Measurements from ENCODE around the gene KRTAP19-6. TPM values are rescaled to one million over a fixed set of nuclear protein-coding genes. Genes with fewer than 3 reads are reported as not detected.

Gene KRTAP19-6
- total RNA-seq, 1 experiment from 2014 or later = not detected

GRCh38 chr21:30567617-30568016 lies 26.0 kb upstream of the KRTAP19-6 start:
- ChIA-PET RAD21 (ENCODE audit: low non-redundant PET in 1 of 2, low total read pairs in 2 of 2, uncharacterized antibody in 2 of 2, unreplicated experiment in 2 of 2) (no interaction called here), POLR2A (no interaction called here), CTCF (no interaction called here)
- no peak for DNase-seq (ENCODE audit: low read depth, low spot score)
- Histone ChIP-seq H3K27ac (ENCODE audit: low read depth, low read length) (no peak overlapping the region), H3K36me3 (ENCODE audit: control insufficient read depth in 1 of 2, insufficient read depth in 2 of 2, low read length in 2 of 2) (no peaks in the 10 kb centered on the region), H2AFZ (ENCODE audit: low read depth, low read length, poor library complexity, severe bottlenecking) (no peak overlapping the region), H3K27me3 (ENCODE audit: insufficient read depth, low read length) (no peaks in the 10 kb centered on the region), H3K79me2 (ENCODE audit: insufficient read depth, low read length) (no peaks in the 10 kb centered on the region), H3K9me3 (ENCODE audit: control insufficient read depth in 1 of 2, insufficient read depth in 1 of 2, low read depth in 1 of 2, low read length in 2 of 2) (peaks cover 4 to 26% of the 10 kb centered on the region in 2 experiments; a peak in 3 of 4 replicates), H3K4me1 (ENCODE audit: control insufficient read depth in 1 of 2, insufficient read depth in 2 of 2, low read length in 2 of 2) (no peaks in the 10 kb centered on the region), H4K20me1 (ENCODE audit: insufficient read depth) (no peaks in the 10 kb centered on the region), H3K9ac (ENCODE audit: low read length) (no peak overlapping the region), H3K9me2 (ENCODE audit: insufficient read depth) (no peaks in the 10 kb centered on the region), H3K4me3 (replicated peaks in 1 of 2; ENCODE audit: low read depth in 1 of 2, low read length in 2 of 2) (no peak overlapping the region), H3K4me2 (ENCODE audit: low read length) (no peak overlapping the region)
- intact Hi-C loops (cut with micrococcal nuclease) = no loop called here
- ATAC-seq = no peak
- BruUV-seq (replicated peaks) = no TSS peak
- no peak for TF ChIP-seq REST (IDR thresholded peaks at IDR 0.05; ENCODE audit: low read depth)
- TF ChIP-seq ZFX (IDR thresholded peaks at IDR 0.05) = no peak
- TF ChIP-seq SIN3A (IDR thresholded peaks at IDR 0.05; ENCODE audit: low read depth) = no peak
- no peak for TF ChIP-seq SRF (IDR thresholded peaks at IDR 0.05; ENCODE audit: low read depth)
- no peak for TF ChIP-seq POLR2AphosphoS5 (IDR thresholded peaks at IDR 0.05; ENCODE audit: low read depth, low read length)
- TF ChIP-seq POLR2A (IDR thresholded peaks at IDR 0.05; ENCODE audit: borderline replicate concordance, extremely low read depth, insufficient read depth, insufficient read length) = no peak
- TF ChIP-seq MAX (IDR thresholded peaks at IDR 0.05) = no peak
- no peak for TF ChIP-seq YY1 (IDR thresholded peaks at IDR 0.05; ENCODE audit: extremely low read depth, insufficient replicate concordance, low read depth, low read length)
- no peak for TF ChIP-seq ATF3 (IDR thresholded peaks at IDR 0.05)
- TF ChIP-seq EZH2phosphoT487 (IDR thresholded peaks at IDR 0.05; ENCODE audit: borderline replicate concordance) = no peak
- no peak for TF ChIP-seq ZNF274 (IDR thresholded peaks at IDR 0.05; ENCODE audit: low read depth, low read length)
- TF ChIP-seq CTCF (IDR thresholded peaks at IDR 0.05 in 2 of 3, conservative IDR thresholded peaks at IDR 0.05 in 1 of 3; ENCODE audit: borderline replicate concordance in 1 of 3, insufficient read depth in 1 of 3, low read depth in 2 of 3, low read length in 2 of 3) = no peak
- TF ChIP-seq SP1 (IDR thresholded peaks at IDR 0.05; ENCODE audit: low read depth) = no peak
- no peak for TF ChIP-seq TCF7L2 (IDR thresholded peaks at IDR 0.05; ENCODE audit: borderline replicate concordance, extremely low read depth, insufficient read depth, insufficient read length)
- no peak for TF ChIP-seq FOSL1 (IDR thresholded peaks at IDR 0.05; ENCODE audit: low read depth)
- no peak for TF ChIP-seq ZBTB33 (IDR thresholded peaks at IDR 0.05; ENCODE audit: extremely low read depth, insufficient replicate concordance, low read length)

Data from HCT116 (cell line).